Right atrium auricular region (tissue), 2 donors: ENCODE data around the gene ACTR10. TPM values are rescaled to one million over a fixed set of nuclear protein-coding genes. Genes with fewer than 3 reads are reported as not detected.

Source experiments
- DNase-seq: peaks from one replicate; pipeline ENCODE4 v3.0.0-alpha.2; 2019; ENCODE audit warnings: low spot score
- H3K27ac ChIP-seq, 2 donors: fragments of 200-600 bp; sonication (generic); 1 replicate in 1 of 2; 2 replicates in 1 of 2; pipeline ENCODE4 v1.5.1; 2016 to 2019
- H3K27me3 ChIP-seq, 2 donors: fragments of 200-600 bp; sonication (generic); one replicate each; pipeline versions ENCODE4 v1.5.1 to v1.6.0; 2017 to 2019
- H3K36me3 ChIP-seq: fragments of 200-600 bp; sonication (generic); one replicate; pipeline ENCODE4 v1.5.1; 2016
- H3K4me1 ChIP-seq, 2 donors: fragments of 200-600 bp; sonication (generic); one replicate each; pipeline versions ENCODE4 v1.5.1 to v1.6.0; 2017 to 2019
- H3K4me3 ChIP-seq, 2 donors: fragments of 200-600 bp; sonication (generic); 1 replicate in 1 of 2; 2 replicates in 1 of 2; pipeline ENCODE4 v1.5.1; 2017 to 2019; ENCODE audit warnings: mild to moderate bottlenecking in 1 of 2, moderate library complexity in 1 of 2
- H3K9me3 ChIP-seq, 2 donors: fragments of 200-600 bp; sonication (generic); one replicate each; pipeline ENCODE4 v1.5.1; 2019
- total RNA-seq, 2 donors: library from RNA; depleted of rRNA; stranded (reverse); fragments of >200 nt; gene quantifications; one replicate each; pipeline ENCODE4 v1.1.0, GENCODE V29; 2016
- TF ChIP-seq, protein P1 (sequence below), 2 donors: fragments of 200-600 bp; sonication (generic); IDR thresholded peaks; one replicate each; pipeline ENCODE4 v1.5.1; 2019; ENCODE audit warnings: antibody characterized with exemption in 2 of 2

Gene ACTR10
- total RNA-seq, result 100 to 1,000 TPM in 1 of 2 donors, 10 to 100 TPM in 1; 55.3 to 109 TPM

- Histone ChIP-seq H3K4me3 (peak within 1 kb of the TSS; percentile 81 to 82), H3K4me1 (peaks cover 0 to 14% of the 10 kb centered on the region in 2 donors), H3K36me3 (peaks cover 12% of the 10 kb centered on the region), H3K27ac (peak within 1 kb of the TSS; percentile 91 to 93), H3K27me3 (no peaks in the 10 kb centered on the region), H3K9me3 (no peaks in the 10 kb centered on the region)
- DNase-seq, result peak; percentile 82
- TF ChIP-seq, protein P1, sequence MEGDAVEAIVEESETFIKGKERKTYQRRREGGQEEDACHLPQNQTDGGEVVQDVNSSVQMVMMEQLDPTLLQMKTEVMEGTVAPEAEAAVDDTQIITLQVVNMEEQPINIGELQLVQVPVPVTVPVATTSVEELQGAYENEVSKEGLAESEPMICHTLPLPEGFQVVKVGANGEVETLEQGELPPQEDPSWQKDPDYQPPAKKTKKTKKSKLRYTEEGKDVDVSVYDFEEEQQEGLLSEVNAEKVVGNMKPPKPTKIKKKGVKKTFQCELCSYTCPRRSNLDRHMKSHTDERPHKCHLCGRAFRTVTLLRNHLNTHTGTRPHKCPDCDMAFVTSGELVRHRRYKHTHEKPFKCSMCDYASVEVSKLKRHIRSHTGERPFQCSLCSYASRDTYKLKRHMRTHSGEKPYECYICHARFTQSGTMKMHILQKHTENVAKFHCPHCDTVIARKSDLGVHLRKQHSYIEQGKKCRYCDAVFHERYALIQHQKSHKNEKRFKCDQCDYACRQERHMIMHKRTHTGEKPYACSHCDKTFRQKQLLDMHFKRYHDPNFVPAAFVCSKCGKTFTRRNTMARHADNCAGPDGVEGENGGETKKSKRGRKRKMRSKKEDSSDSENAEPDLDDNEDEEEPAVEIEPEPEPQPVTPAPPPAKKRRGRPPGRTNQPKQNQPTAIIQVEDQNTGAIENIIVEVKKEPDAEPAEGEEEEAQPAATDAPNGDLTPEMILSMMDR (IDR thresholded peaks at IDR 0.05), result no peak
Observed at GRCh38 chr14:58199726-58200479, at the start of gene ACTR10. Gene ACTR10 (plus strand): TSS chr14:58200149. CDS start chr14:58200218, 69 bp downstream.

- Histone ChIP-seq H3K27ac (no peak overlapping the region), H3K9me3 (no peaks in the 10 kb centered on the region), H3K4me1 (peaks cover 0 to 12% of the 10 kb centered on the region in 2 donors), H3K36me3 (no peaks in the 10 kb centered on the region), H3K4me3 (no peak overlapping the region), H3K27me3 (no peaks in the 10 kb centered on the region)
- no peak for DNase-seq
- TF ChIP-seq, protein P1 (IDR thresholded peaks at IDR 0.05), result no peak
Observed at GRCh38 chr14:58150243-58150805, 49.6 kb upstream of the ACTR10 start.

DNA sequence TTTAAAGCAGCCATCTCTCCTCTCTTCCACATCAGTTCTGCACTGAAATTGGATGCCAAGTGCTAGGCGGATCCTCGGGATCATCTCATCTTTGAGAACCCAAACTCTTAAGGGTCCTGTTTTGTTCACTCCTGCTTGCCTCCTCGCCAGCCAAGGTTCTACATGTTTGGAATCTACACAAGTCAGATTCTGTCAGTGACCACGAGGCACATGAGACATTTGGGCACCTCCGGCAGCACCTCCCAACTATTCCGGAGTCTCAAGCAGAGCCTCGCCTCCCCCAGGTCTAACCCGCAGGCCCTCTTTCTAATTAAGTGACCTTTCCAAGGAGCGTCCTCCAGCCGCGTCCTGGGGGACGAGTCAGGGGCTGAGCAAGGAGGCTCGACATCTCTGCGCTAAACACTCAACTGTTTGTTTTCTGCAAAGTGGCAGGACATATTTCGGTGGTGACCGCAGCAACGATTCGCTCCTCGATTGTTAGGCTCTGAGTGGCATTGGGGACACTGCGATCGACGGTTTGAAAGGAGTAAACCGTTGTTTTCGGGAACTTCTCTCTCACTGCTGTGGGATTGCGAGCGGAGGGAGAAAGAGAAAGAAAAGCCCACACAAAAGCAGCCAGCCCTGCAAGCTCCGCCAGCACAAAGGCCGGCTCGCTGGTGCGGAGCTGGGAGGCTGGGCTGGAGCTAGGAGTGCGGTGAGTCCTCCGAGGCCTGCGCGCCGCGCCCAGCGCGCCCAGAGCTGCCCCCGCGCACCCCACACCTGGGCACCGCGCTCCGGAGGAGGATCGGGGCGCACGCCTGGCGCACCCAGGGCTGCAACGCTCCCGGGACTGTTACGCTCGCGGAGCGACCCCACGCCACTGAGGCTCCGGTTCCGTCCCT is 48.6 kb upstream of the ACTR10 start:
- TF ChIP-seq, protein P1 (IDR thresholded peaks at IDR 0.05), result no peak

GRCh38 chr14:58152014-58152857 is 47.7 kb upstream of the ACTR10 start, which contains the start of gene ARMH4:
Gene ARMH4 (minus strand): TSS chr14:58152213. CDS start chr14:58139358, 12,855 bp downstream.
- Histone ChIP-seq H3K4me3 (peak within 1 kb of the TSS; percentile 65 to 78), H3K4me1 (peaks cover 0 to 12% of the 10 kb centered on the region in 2 donors), H3K36me3 (no peaks in the 10 kb centered on the region), H3K27ac (peak within 1 kb of the TSS; percentile 58 to 68), H3K9me3 (no peaks in the 10 kb centered on the region), H3K27me3 (no peaks in the 10 kb centered on the region)
- DNase-seq, result peak; percentile 81
- TF ChIP-seq, protein P1 (IDR thresholded peaks at IDR 0.05), result peak; percentile 24 to 41

More for the DNA sequence above, 48.6 kb upstream of the ACTR10 start:
- no peaks in the 10 kb centered on the region for H3K36me3 ChIP-seq
- H3K4me1 ChIP-seq, result peaks cover 0 to 12% of the 10 kb centered on the region in 2 donors
- peak overlapping the region; percentile 58 to 68 for H3K27ac ChIP-seq
- H3K27me3 ChIP-seq, result no peaks in the 10 kb centered on the region
- no peak for DNase-seq
- H3K9me3 ChIP-seq, result no peaks in the 10 kb centered on the region
- H3K4me3 ChIP-seq, result peak overlapping the region; percentile 65 to 78

- Histone ChIP-seq H3K27me3 (no peaks in the 10 kb centered on the region), H3K4me1 (no peaks in the 10 kb centered on the region), H3K9me3 (no peaks in the 10 kb centered on the region), H3K36me3 (no peaks in the 10 kb centered on the region), H3K27ac (no peak overlapping the region), H3K4me3 (no peak overlapping the region)
- TF ChIP-seq, protein P1 (IDR thresholded peaks at IDR 0.05), result no peak
- no peak for DNase-seq
Observed at GRCh38 chr14:58160561-58160960, 39.4 kb upstream of the ACTR10 start.
